AG09319 (cell line): Measurements from ENCODE around the gene KRTAP19-6.

ENCODE experiments used
- DNase-seq: peaks from one replicate; pipeline ENCODE4 v3.0.0-alpha.2; 2010; ENCODE audit warnings: low read depth; ENCODE audit errors: extremely low read depth
- TF ChIP-seq, protein P1 (sequence below): IDR thresholded peaks from 2 replicates; pipeline ENCODE4 v1.5.1; 2011; ENCODE audit warnings: low read depth, mild to moderate bottlenecking, inconsistent platforms, low read length, moderate library complexity

The KRTAP19-6 gene, protein sequence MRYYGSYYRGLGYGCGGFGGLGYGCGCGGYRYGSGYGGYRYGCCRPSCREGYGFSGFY

DNA sequence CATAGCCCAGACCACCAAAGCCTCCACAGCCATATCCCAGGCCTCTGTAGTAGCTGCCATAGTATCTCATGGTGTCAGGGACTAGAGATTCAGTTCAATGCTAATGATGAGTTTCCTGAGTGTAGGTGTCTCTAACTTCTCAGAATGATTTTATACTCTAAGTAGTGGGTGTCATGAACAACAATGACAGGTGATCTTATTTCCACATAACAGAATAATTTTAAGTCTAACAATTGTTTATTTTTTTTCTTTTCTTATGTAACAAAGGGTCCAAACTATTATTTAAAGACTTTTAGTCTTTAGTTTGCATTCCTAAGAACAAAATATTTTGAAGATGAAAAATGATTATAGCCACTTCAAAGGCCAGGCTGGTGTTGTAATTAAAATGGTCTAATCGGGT is at the start of gene KRTAP19-6:
KRTAP19-6 (minus strand) TSS at position 101 of the 400 bp plus-strand sequence; CDS start at position 70, 31 bp downstream.
- TF ChIP-seq, protein P1, sequence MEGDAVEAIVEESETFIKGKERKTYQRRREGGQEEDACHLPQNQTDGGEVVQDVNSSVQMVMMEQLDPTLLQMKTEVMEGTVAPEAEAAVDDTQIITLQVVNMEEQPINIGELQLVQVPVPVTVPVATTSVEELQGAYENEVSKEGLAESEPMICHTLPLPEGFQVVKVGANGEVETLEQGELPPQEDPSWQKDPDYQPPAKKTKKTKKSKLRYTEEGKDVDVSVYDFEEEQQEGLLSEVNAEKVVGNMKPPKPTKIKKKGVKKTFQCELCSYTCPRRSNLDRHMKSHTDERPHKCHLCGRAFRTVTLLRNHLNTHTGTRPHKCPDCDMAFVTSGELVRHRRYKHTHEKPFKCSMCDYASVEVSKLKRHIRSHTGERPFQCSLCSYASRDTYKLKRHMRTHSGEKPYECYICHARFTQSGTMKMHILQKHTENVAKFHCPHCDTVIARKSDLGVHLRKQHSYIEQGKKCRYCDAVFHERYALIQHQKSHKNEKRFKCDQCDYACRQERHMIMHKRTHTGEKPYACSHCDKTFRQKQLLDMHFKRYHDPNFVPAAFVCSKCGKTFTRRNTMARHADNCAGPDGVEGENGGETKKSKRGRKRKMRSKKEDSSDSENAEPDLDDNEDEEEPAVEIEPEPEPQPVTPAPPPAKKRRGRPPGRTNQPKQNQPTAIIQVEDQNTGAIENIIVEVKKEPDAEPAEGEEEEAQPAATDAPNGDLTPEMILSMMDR, result no peak
- no peak for DNase-seq

DNA sequence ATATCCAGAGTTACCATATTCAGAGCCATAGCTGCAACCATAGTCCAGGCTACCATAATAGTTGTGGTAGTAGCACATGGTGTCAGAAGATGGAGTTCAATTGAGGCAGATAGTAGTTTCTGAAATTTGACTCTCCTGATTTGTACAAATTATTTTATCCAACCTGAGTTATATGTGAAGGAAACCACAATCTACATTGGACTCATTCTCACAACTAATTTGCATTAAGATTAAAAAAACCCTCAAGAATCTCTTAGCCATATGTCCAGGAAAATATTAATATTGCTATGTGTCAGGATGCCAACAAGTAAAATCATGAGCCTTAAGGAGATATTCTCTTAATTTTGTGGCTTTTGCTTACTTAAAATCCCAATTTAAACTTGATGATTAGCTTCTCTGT is 48.6 kb upstream of the KRTAP19-6 start, which contains the start of gene KRTAP22-2:
KRTAP22-2 (minus strand) TSS at position 101 of the 400 bp plus-strand sequence.
- TF ChIP-seq, protein P1, result no peak
- no peak for DNase-seq

DNA sequence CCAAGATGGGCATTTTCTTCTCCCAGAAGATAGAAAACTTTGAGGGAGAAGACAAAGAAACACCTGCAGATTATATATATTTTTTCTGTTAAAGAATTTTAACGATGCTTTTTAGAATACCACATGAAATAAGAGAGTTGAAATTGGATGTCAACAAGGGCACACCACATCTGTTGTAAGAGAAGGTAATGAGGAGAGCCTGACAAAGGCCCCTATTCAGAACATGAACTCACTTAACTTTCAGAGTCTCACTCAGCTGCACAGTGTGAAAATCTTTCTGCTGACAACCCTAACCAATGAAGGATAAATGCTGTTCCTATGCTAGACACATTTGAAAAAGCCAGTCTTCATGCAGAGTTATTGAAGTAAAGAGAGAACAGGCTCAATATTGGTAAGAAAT is 41.2 kb upstream of the KRTAP19-6 start:
- TF ChIP-seq, protein P1, result no peak
- no peak for DNase-seq

DNA sequence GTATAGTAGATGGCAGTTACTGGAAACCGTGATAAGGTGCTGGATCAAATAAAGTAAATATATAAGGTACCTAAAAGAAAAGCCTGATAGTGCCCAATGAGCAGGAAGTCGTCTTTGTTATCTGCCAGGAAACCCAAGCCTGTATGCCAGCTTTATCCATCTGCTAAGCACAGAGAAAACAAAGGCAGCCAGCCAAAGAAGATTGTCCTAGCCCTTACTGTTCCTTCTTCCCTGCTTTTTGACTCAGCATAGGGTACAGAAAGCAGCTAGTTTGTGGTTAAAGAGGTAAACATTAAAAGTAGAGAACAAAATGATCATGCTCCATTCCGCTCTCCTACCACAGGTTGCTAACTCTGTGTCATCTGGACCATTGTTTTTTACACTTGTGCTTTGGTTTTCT is 38.5 kb upstream of the KRTAP19-6 start:
- DNase-seq, result no peak
- TF ChIP-seq, protein P1, result no peak

DNA sequence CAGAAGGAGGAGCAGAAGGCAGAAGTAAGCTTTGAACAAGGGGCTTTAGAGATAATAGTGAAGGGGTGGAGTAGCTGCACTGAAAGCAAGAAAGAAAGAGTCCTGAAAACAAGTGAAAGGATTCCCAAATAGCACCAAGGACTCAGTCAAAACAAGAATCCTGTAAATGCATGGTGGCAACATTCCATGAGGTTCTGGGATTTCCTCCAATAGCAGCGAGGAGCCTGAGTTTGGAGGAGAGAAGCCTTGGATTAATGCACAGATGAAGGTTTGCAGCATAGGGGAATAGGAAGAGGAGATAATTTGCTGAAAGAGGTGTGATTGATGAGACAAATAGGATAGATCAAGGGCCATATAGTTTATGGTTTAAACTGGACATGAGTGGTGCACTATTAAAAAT is 37.7 kb upstream of the KRTAP19-6 start:
- no peak for DNase-seq
- TF ChIP-seq, protein P1, result no peak

DNA sequence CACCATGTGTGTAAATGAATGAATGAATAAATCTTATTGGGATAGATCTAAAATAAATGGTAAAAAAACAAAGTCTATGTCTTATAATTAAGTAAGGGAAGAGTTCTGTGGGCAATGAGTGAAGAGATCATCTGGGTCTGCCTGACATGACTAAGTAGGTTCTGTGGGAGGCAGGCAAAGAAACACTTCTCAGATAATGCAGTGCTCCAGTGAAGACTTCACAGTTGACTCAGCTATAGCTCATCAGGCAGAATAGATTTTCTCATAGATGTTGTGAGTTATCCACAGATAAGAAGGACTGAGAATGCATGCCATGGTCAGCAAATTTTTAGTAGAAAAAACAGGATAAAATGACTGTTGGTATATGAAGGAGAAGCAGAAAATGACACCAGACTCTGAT is 36.1 kb upstream of the KRTAP19-6 start:
- no peak for DNase-seq

DNA sequence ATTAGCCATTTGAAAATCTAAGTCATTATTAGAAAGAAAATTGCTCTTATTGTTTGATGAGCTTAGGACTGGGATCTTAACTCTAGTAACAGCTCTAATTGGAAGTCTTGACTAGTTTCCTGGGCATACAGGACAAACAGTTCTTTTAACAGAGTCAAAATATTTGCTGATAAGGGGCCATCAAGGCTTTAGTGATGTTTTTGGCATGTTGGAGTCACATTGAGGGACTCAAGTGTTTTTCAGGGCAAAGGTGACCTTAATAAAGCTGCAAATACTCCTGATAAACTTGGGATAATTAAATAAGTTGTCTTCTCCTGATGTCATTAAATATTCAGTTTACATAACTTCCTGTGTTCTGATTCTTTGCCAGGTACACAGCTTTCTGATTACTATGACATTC is 26.0 kb upstream of the KRTAP19-6 start:
- no peak for DNase-seq

More for the DNA sequence above, 36.1 kb upstream of the KRTAP19-6 start:
- TF ChIP-seq, protein P1, result no peak

More for the DNA sequence above, 26.0 kb upstream of the KRTAP19-6 start:
- TF ChIP-seq, protein P1, result no peak
